Neural cell (in vitro differentiated cells): ENCODE data around the gene ENPP1. TPM values are rescaled to one million over a fixed set of nuclear protein-coding genes. Genes with fewer than 3 reads are reported as not detected.

ENCODE experiments used
- H2AFZ ChIP-seq: fragments of 200-600, 300-800 bp; sonication (generic), shearing (Covaris generic); 2 replicates; pipeline ENCODE4 v1.6.0; 2014; ENCODE audit warnings: low read depth, mild to moderate bottlenecking, antibody characterized with exemption, low read length, moderate library complexity
- H3F3A ChIP-seq: fragments of 200-600 bp; shearing (Covaris generic); 2 replicates; pipeline ENCODE4 v1.6.1; 2016; ENCODE audit warnings: mild to moderate bottlenecking, moderate library complexity, mixed read lengths, antibody characterized with exemption, low read length; ENCODE audit not compliant: insufficient read depth, poor library complexity, severe bottlenecking
- H3K27ac ChIP-seq: fragments of 200-600, 300-800 bp; sonication (generic), shearing (Covaris generic); 2 replicates; pipeline ENCODE4 v1.5.1; 2014; ENCODE audit warnings: mild to moderate bottlenecking, low read length, moderate library complexity
- H3K27me3 ChIP-seq: fragments of 300-800, 200-600 bp; sonication (generic), shearing (Covaris generic); 2 replicates; pipeline ENCODE4 v1.6.0; 2014; ENCODE audit warnings: mild to moderate bottlenecking, low read depth, low read length, moderate library complexity; ENCODE audit not compliant: insufficient read depth
- H3K36me3 ChIP-seq: fragments of 300-800, 200-600 bp; sonication (generic), shearing (Covaris generic); 2 replicates; pipeline ENCODE4 v1.5.1; 2014; ENCODE audit warnings: mild to moderate bottlenecking, antibody characterized with exemption, low read length, moderate library complexity; ENCODE audit not compliant: insufficient read depth
- H3K4me2 ChIP-seq: fragments of 300-800, 200-600 bp; sonication (generic), shearing (Covaris generic); 2 replicates; pipeline ENCODE4 v1.6.0; 2014; ENCODE audit warnings: mild to moderate bottlenecking, low read length
- H3K4me3 ChIP-seq: fragments of 300-800, 200-600 bp; sonication (generic), shearing (Covaris generic); 2 replicates; pipeline ENCODE4 v1.5.1; 2014; ENCODE audit warnings: mild to moderate bottlenecking, low read length, moderate library complexity
- H3K79me2 ChIP-seq: fragments of 200-600 bp; shearing (Covaris generic); replicated peaks from 2 replicates; pipeline ENCODE4 v1.6.0; 2014; ENCODE audit warnings: mild to moderate bottlenecking, low read length, moderate library complexity; ENCODE audit not compliant: insufficient read depth
- H3K9ac ChIP-seq: fragments of 300-800, 200-600 bp; sonication (generic), shearing (Covaris generic); 2 replicates; pipeline ENCODE4 v1.6.1; 2016; ENCODE audit warnings: mild to moderate bottlenecking, low read length, mixed read lengths
- H3K9me2 ChIP-seq: fragments of 200-600 bp; shearing (Covaris generic); 2 replicates; pipeline ENCODE4 v1.6.1; 2016; ENCODE audit warnings: mild to moderate bottlenecking, low read length, mixed read lengths; ENCODE audit not compliant: insufficient read depth
- H3K9me3 ChIP-seq: fragments of 200-600, 300-800 bp; sonication (generic), shearing (Covaris generic); 2 replicates; pipeline ENCODE4 v1.6.1; 2016; ENCODE audit warnings: mild to moderate bottlenecking, mixed run types, low read length, moderate library complexity, mixed read lengths
- H4K20me1 ChIP-seq: fragments of 200-600 bp; shearing (Covaris generic); 2 replicates; pipeline ENCODE4 v1.6.1; 2016; ENCODE audit warnings: mild to moderate bottlenecking, mixed run types; ENCODE audit not compliant: insufficient read depth
- EP300 ChIP-seq: fragments of 450-650 bp; conservative IDR thresholded peaks from 2 replicates; pipeline ENCODE4 v1.6.1; 2014; ENCODE audit warnings: antibody characterized with exemption, mild to moderate bottlenecking, moderate library complexity; ENCODE audit not compliant: poor library complexity, severe bottlenecking
- EZH2 ChIP-seq: fragments of 200-600, 300-800 bp; shearing (Covaris generic), sonication (generic); IDR thresholded peaks from 2 replicates; pipeline ENCODE4 v1.6.1; 2014; ENCODE audit warnings: antibody characterized with exemption, low read length, borderline replicate concordance, mild to moderate bottlenecking; ENCODE audit not compliant: insufficient read depth, poor library complexity, severe bottlenecking
- MXI1 ChIP-seq: fragments of 450-650 bp; conservative IDR thresholded peaks from 2 replicates; pipeline ENCODE4 v1.6.1; 2014; ENCODE audit warnings: antibody characterized with exemption, mild to moderate bottlenecking; ENCODE audit not compliant: poor library complexity, severe bottlenecking
- POLR2AphosphoS5 ChIP-seq: IDR thresholded peaks from 2 replicates; pipeline ENCODE4 v1.6.1; 2012
- RAD21 ChIP-seq: fragments of 450-650 bp; conservative IDR thresholded peaks from 2 replicates; pipeline ENCODE4 v1.6.1; 2014; ENCODE audit warnings: antibody characterized with exemption, mild to moderate bottlenecking, moderate library complexity
- SMC3 ChIP-seq: fragments of 450-650 bp; conservative IDR thresholded peaks from 2 replicates; pipeline ENCODE4 v1.6.1; 2014; ENCODE audit warnings: antibody characterized with exemption, mild to moderate bottlenecking, moderate library complexity; ENCODE audit not compliant: poor library complexity
- TAF1 ChIP-seq: IDR thresholded peaks from 2 replicates; pipeline ENCODE4 v1.6.1; 2012; ENCODE audit warnings: low read depth
- polyA plus RNA-seq: library from polyadenylated mRNA; depleted of rRNA; stranded (reverse); fragments of >200 nt; gene quantifications from 2 replicates; pipeline ENCODE4 v1.2.3, GENCODE V29; 2014
- TF ChIP-seq, protein P1 (sequence below): fragments of 450-650 bp; IDR thresholded peaks from 2 replicates; pipeline ENCODE4 v1.5.1; 2014; ENCODE audit warnings: antibody characterized with exemption, mild to moderate bottlenecking, moderate library complexity; ENCODE audit not compliant: poor library complexity, severe bottlenecking
- TF ChIP-seq, protein P2 (sequence below): IDR thresholded peaks from 2 replicates; pipeline ENCODE4 v1.6.1; 2012; ENCODE audit warnings: borderline replicate concordance

Gene ENPP1
- polyA plus RNA-seq, 1 donor from 2014 or later, result not detected

DNA sequence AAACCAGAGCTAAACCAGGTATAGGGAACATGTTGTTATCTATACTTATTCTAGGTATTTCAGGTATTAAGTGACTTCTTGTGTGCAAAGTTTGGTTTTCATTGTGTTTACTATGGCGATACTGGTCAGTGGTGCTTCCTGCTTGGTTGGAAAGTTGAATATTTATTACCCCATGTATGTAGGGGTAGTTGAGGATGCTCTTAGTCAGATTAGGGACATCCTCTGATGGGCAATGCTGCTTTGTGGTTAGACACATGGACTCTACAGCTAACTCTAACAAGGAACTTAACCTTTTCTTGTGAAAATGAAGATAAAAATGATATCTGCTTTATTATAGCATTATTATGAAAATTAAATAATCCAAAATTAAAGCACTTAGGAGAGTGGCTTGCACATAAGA is 44.1 kb upstream of the ENPP1 start:
- H3K36me3 ChIP-seq, result no peaks in the 10 kb centered on the region
- no peak overlapping the region for H3K27ac ChIP-seq
- no peak overlapping the region for H3K4me2 ChIP-seq
- H3K9me2 ChIP-seq, result no peaks in the 10 kb centered on the region
- H3F3A ChIP-seq, result no peaks in the 10 kb centered on the region
- H3K4me3 ChIP-seq, result no peak overlapping the region
- H3K9ac ChIP-seq, result no peak overlapping the region
- no peaks in the 10 kb centered on the region for H3K79me2 ChIP-seq
- no peak overlapping the region for H2AFZ ChIP-seq
- no peaks in the 10 kb centered on the region for H3K9me3 ChIP-seq
- no peaks in the 10 kb centered on the region for H3K27me3 ChIP-seq
- H4K20me1 ChIP-seq, result no peaks in the 10 kb centered on the region
- no peak for TF ChIP-seq SMC3
- no peak for TF ChIP-seq MXI1
- TF ChIP-seq, protein P1, sequence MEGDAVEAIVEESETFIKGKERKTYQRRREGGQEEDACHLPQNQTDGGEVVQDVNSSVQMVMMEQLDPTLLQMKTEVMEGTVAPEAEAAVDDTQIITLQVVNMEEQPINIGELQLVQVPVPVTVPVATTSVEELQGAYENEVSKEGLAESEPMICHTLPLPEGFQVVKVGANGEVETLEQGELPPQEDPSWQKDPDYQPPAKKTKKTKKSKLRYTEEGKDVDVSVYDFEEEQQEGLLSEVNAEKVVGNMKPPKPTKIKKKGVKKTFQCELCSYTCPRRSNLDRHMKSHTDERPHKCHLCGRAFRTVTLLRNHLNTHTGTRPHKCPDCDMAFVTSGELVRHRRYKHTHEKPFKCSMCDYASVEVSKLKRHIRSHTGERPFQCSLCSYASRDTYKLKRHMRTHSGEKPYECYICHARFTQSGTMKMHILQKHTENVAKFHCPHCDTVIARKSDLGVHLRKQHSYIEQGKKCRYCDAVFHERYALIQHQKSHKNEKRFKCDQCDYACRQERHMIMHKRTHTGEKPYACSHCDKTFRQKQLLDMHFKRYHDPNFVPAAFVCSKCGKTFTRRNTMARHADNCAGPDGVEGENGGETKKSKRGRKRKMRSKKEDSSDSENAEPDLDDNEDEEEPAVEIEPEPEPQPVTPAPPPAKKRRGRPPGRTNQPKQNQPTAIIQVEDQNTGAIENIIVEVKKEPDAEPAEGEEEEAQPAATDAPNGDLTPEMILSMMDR, result no peak
- TF ChIP-seq, protein P2, sequence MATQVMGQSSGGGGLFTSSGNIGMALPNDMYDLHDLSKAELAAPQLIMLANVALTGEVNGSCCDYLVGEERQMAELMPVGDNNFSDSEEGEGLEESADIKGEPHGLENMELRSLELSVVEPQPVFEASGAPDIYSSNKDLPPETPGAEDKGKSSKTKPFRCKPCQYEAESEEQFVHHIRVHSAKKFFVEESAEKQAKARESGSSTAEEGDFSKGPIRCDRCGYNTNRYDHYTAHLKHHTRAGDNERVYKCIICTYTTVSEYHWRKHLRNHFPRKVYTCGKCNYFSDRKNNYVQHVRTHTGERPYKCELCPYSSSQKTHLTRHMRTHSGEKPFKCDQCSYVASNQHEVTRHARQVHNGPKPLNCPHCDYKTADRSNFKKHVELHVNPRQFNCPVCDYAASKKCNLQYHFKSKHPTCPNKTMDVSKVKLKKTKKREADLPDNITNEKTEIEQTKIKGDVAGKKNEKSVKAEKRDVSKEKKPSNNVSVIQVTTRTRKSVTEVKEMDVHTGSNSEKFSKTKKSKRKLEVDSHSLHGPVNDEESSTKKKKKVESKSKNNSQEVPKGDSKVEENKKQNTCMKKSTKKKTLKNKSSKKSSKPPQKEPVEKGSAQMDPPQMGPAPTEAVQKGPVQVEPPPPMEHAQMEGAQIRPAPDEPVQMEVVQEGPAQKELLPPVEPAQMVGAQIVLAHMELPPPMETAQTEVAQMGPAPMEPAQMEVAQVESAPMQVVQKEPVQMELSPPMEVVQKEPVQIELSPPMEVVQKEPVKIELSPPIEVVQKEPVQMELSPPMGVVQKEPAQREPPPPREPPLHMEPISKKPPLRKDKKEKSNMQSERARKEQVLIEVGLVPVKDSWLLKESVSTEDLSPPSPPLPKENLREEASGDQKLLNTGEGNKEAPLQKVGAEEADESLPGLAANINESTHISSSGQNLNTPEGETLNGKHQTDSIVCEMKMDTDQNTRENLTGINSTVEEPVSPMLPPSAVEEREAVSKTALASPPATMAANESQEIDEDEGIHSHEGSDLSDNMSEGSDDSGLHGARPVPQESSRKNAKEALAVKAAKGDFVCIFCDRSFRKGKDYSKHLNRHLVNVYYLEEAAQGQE, result no peak
- TF ChIP-seq RAD21, result no peak
- TF ChIP-seq TAF1, result no peak
- no peak for TF ChIP-seq POLR2AphosphoS5
- TF ChIP-seq EZH2, result no peak
- no peak for TF ChIP-seq EP300

- Histone ChIP-seq H3K4me2 (no peak overlapping the region), H3K79me2 (no peaks in the 10 kb centered on the region), H3K36me3 (no peaks in the 10 kb centered on the region), H3K9me2 (no peaks in the 10 kb centered on the region), H3F3A (no peaks in the 10 kb centered on the region), H2AFZ (no peak overlapping the region), H4K20me1 (no peaks in the 10 kb centered on the region), H3K9me3 (no peaks in the 10 kb centered on the region), H3K27ac (no peak overlapping the region), H3K4me3 (no peak overlapping the region), H3K27me3 (no peaks in the 10 kb centered on the region), H3K9ac (no peak overlapping the region)
- TF ChIP-seq TAF1 (no peak), RAD21 (no peak), POLR2AphosphoS5 (no peak), EP300 (no peak), MXI1 (no peak), EZH2 (no peak), SMC3 (no peak)
- TF ChIP-seq, protein P2, result no peak
- TF ChIP-seq, protein P1, result no peak
These were observed 43.5 kb upstream of the ENPP1 start for GRCh38 chr6:131764350-131764749.
